K562 (cell line): ENCODE results near the gene TNN. TPM values are rescaled to one million over a fixed set of nuclear protein-coding genes. Genes with fewer than 3 reads are reported as not detected.
A peak's percentile ranks its signal among the peaks of the same experiment; 100 is the strongest.

Source experiments
- HNRNPL ChIP-seq: fragments of 200-400 bp; formaldehyde crosslinking; IDR thresholded peaks from 2 replicates; pipeline ENCODE4 v1.6.1; 2017; ENCODE audit warnings: low read depth, mild to moderate bottlenecking, low read length
- MAZ ChIP-seq, 2 experiments: fragments of 450-650 bp in 1 of 2; sonication (generic) in 1 of 2; formaldehyde crosslinking; IDR thresholded peaks in 1 of 2; conservative IDR thresholded peaks in 1 of 2; 2 replicates each; pipeline versions ENCODE4 v1.4.0 to v1.5.0; 2020; ENCODE audit warnings: mild to moderate bottlenecking in 1 of 2, missing genetic modification reagents in 1 of 2
- MECOM ChIP-seq: fragments of 250-450 bp; sonication (Bioruptor Pico); IDR thresholded peaks from 2 replicates; pipeline ENCODE4 v1.8.0; 2022; ENCODE audit warnings: inconsistent platforms
- MYC ChIP-seq, 2 experiments: fragments of 250-450 bp in 1 of 2; sonication (Bioruptor Pico) in 1 of 2; IDR thresholded peaks; 2 replicates each; pipeline versions ENCODE4 v1.5.1 to v1.6.1; 2012 to 2021; ENCODE audit warnings: low read depth in 2 of 2, borderline replicate concordance in 1 of 2, improper control_type of control experiment in 1 of 2, low read length in 1 of 2, mild to moderate bottlenecking in 1 of 2, moderate library complexity in 1 of 2
- SMC3 ChIP-seq: conservative IDR thresholded peaks from 2 replicates; pipeline ENCODE4 v1.6.1; 2011; ENCODE audit warnings: low read depth, low read length, improper control_type of control experiment; ENCODE audit not compliant: insufficient read depth
- TEAD4 ChIP-seq, 2 experiments: sonication (generic) in 1 of 2; formaldehyde crosslinking in 1 of 2; IDR thresholded peaks; 2 replicates each; pipeline versions ENCODE4 v1.6.1 to v1.8.0; 2012 to 2022; ENCODE audit warnings: borderline replicate concordance in 1 of 2, inconsistent platforms in 1 of 2, low read length in 1 of 2, mild to moderate bottlenecking in 1 of 2, missing genetic modification reagents in 1 of 2
- ZBTB7A ChIP-seq: IDR thresholded peaks from 2 replicates; pipeline ENCODE4 v1.6.1; 2011; ENCODE audit warnings: low read depth, mild to moderate bottlenecking, low read length, moderate library complexity, borderline replicate concordance; ENCODE audit not compliant: control insufficient read depth
- ZZZ3 ChIP-seq: fragments of 450-650 bp; IDR thresholded peaks from 2 replicates; pipeline ENCODE4 v1.6.1; 2016; ENCODE audit warnings: antibody characterized with exemption, mild to moderate bottlenecking, moderate library complexity
- polyA plus RNA-seq, 8 experiments: library from polyadenylated mRNA; depleted of rRNA in 4 of 8; stranded (reverse) in 5 of 8; unstranded in 3 of 8; fragments of >200 nt; fragmentation: Nextera tagmentation in 2 of 8; fragmentation: Illumina TruSeq in 1 of 8; extraction: Ambion mirVana in 2 of 8; extraction: Trizol in 1 of 8; gene quantifications; 2 replicates each; pipeline versions ENCODE4 v1.2.1 to v1.2.3, GENCODE V29; 2011 to 2014; ENCODE audit warnings: inconsistent platforms in 1 of 8, missing spikeins in 1 of 8
- total RNA-seq, 7 experiments: library from RNA; depleted of rRNA in 6 of 7; stranded (reverse); fragments of >200 nt in 6 of 7; fragmentation: Illumina TruSeq in 2 of 7; extraction: Trizol in 2 of 7; gene quantifications; 2 replicates each; pipeline versions ENCODE4 v1.2.1 to v1.2.3, GENCODE V29; 2011 to 2021; ENCODE audit warnings: low replicate concordance in 1 of 7
- TF ChIP-seq, protein P1 (sequence below): fragments of 250-450 bp; sonication (Bioruptor Pico); IDR thresholded peaks from 2 replicates; pipeline ENCODE4 v1.4.0; 2020
- TF ChIP-seq, protein P2 (sequence below): sonication (generic); formaldehyde crosslinking; IDR thresholded peaks from 2 replicates; pipeline ENCODE4 v1.8.0; 2022; ENCODE audit warnings: missing genetic modification reagents, mild to moderate bottlenecking, moderate library complexity, borderline replicate concordance
- TF ChIP-seq, protein P3 (sequence below): fragments of 200-800 bp; sonication (Bioruptor generic); IDR thresholded peaks from 2 replicates; pipeline ENCODE4 v1.6.1; 2017; ENCODE audit warnings: missing genetic modification characterization, missing compliant biosample characterization
- TF ChIP-seq, protein P4 (sequence below), 3 experiments: IDR thresholded peaks in 2 of 3; conservative IDR thresholded peaks in 1 of 3; 2 replicates each; pipeline ENCODE4 v1.5.1; 2011 to 2012; ENCODE audit warnings: low read length in 3 of 3, mild to moderate bottlenecking in 3 of 3, control low read depth in 2 of 3, improper control_type of control experiment in 1 of 3, inconsistent platforms in 1 of 3, low read depth in 1 of 3, mixed read lengths in 1 of 3, moderate library complexity in 1 of 3; ENCODE audit not compliant: insufficient read depth in 2 of 3
- TF ChIP-seq, protein P5 (sequence below): sonication (generic); IDR thresholded peaks from 2 replicates; pipeline ENCODE4 v1.6.1; 2016

TNN gene
- total and polyA plus RNA-seq, 9 of the 15 experiments (the other 6 are each of a cell fraction or from before 2014, with no cell fraction given) = 0.01 to 0.09 (median 0.07) TPM; not detected in 4

DNA sequence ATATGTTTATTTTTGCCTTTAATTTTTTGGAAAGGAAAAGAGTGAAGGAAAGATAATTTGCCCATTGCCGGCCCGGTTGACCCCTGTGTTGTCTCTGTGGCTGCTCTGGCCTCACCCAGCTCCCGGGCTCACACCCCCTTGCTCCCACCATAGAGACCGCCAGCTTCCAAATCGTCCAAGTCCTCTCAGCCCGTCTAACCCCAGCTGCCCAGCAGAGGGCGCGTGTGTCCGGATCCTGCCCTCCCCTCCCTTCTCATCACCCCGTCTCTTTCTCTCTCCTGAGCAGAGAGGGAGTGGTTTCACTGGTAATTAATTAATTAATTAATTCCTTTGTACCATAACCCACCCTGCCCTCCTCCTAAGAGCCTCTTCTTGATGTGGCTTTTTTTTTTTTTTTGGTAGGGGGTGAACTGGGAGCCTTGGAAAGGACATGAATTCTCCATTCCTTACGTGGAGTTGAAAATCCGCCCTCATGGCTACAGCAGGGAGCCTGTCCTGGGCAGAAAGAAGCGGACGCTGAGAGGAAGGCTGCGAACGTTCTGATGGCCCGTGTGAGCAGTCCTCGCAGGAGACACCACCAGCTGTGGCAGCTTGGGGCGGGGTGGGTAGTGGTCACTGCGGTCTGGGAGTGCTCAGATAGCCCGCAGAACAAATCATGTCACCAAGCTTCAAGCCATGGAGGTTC is 79.0 kb downstream of the TNN start (continued):
- TF ChIP-seq, protein P1, sequence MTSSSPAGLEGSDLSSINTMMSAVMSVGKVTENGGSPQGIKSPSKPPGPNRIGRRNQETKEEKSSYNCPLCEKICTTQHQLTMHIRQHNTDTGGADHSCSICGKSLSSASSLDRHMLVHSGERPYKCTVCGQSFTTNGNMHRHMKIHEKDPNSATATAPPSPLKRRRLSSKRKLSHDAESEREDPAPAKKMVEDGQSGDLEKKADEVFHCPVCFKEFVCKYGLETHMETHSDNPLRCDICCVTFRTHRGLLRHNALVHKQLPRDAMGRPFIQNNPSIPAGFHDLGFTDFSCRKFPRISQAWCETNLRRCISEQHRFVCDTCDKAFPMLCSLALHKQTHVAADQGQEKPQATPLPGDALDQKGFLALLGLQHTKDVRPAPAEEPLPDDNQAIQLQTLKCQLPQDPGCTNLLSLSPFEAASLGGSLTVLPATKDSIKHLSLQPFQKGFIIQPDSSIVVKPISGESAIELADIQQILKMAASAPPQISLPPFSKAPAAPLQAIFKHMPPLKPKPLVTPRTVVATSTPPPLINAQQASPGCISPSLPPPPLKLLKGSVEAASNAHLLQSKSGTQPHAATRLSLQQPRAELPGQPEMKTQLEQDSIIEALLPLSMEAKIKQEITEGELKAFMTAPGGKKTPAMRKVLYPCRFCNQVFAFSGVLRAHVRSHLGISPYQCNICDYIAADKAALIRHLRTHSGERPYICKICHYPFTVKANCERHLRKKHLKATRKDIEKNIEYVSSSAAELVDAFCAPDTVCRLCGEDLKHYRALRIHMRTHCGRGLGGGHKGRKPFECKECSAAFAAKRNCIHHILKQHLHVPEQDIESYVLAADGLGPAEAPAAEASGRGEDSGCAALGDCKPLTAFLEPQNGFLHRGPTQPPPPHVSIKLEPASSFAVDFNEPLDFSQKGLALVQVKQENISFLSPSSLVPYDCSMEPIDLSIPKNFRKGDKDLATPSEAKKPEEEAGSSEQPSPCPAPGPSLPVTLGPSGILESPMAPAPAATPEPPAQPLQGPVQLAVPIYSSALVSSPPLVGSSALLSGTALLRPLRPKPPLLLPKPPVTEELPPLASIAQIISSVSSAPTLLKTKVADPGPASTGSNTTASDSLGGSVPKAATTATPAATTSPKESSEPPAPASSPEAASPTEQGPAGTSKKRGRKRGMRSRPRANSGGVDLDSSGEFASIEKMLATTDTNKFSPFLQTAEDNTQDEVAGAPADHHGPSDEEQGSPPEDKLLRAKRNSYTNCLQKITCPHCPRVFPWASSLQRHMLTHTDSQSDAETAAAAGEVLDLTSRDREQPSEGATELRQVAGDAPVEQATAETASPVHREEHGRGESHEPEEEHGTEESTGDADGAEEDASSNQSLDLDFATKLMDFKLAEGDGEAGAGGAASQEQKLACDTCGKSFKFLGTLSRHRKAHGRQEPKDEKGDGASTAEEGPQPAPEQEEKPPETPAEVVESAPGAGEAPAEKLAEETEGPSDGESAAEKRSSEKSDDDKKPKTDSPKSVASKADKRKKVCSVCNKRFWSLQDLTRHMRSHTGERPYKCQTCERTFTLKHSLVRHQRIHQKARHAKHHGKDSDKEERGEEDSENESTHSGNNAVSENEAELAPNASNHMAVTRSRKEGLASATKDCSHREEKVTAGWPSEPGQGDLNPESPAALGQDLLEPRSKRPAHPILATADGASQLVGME = no peak
- no peak for TF ChIP-seq ZZZ3
- TF ChIP-seq MYC (IDR thresholded peaks at IDR 0.05; ENCODE audit: low read depth, low read length) = 0 out of 2 replicates have a peak, but pooled peaks have one; percentile 26
- TF ChIP-seq MYC (CRISPR knock-in tag; IDR thresholded peaks at IDR 0.05; ENCODE audit: borderline replicate concordance, low read depth) = no peak
- peak in 1 of 2 experiments; percentile 31; a peak in 1 of 4 replicates for TF ChIP-seq MAZ (CRISPR knock-in tag; conservative IDR thresholded peaks at IDR 0.05 in 1 of 2, IDR thresholded peaks at IDR 0.05 in 1 of 2)
- TF ChIP-seq SMC3 = peak; percentile 73
- TF ChIP-seq, protein P2, sequence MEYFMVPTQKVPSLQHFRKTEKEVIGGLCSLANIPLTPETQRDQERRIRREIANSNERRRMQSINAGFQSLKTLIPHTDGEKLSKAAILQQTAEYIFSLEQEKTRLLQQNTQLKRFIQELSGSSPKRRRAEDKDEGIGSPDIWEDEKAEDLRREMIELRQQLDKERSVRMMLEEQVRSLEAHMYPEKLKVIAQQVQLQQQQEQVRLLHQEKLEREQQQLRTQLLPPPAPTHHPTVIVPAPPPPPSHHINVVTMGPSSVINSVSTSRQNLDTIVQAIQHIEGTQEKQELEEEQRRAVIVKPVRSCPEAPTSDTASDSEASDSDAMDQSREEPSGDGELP (CRISPR knock-in tag) = 0 out of 2 replicates have a peak, but pooled peaks have one; percentile 31
- TF ChIP-seq HNRNPL = no peak
- TF ChIP-seq, protein P3, sequence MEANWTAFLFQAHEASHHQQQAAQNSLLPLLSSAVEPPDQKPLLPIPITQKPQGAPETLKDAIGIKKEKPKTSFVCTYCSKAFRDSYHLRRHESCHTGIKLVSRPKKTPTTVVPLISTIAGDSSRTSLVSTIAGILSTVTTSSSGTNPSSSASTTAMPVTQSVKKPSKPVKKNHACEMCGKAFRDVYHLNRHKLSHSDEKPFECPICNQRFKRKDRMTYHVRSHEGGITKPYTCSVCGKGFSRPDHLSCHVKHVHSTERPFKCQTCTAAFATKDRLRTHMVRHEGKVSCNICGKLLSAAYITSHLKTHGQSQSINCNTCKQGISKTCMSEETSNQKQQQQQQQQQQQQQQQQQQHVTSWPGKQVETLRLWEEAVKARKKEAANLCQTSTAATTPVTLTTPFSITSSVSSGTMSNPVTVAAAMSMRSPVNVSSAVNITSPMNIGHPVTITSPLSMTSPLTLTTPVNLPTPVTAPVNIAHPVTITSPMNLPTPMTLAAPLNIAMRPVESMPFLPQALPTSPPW = peak; percentile 69
- TF ChIP-seq MECOM (CRISPR knock-in tag) = 0 out of 2 replicates have a peak, but pooled peaks have one; percentile 27
- TF ChIP-seq TEAD4 (IDR thresholded peaks at IDR 0.05; ENCODE audit: low read length) = no peak
- no peak for TF ChIP-seq TEAD4 (CRISPR knock-in tag; IDR thresholded peaks at IDR 0.05; ENCODE audit: borderline replicate concordance)
- TF ChIP-seq, protein P4, sequence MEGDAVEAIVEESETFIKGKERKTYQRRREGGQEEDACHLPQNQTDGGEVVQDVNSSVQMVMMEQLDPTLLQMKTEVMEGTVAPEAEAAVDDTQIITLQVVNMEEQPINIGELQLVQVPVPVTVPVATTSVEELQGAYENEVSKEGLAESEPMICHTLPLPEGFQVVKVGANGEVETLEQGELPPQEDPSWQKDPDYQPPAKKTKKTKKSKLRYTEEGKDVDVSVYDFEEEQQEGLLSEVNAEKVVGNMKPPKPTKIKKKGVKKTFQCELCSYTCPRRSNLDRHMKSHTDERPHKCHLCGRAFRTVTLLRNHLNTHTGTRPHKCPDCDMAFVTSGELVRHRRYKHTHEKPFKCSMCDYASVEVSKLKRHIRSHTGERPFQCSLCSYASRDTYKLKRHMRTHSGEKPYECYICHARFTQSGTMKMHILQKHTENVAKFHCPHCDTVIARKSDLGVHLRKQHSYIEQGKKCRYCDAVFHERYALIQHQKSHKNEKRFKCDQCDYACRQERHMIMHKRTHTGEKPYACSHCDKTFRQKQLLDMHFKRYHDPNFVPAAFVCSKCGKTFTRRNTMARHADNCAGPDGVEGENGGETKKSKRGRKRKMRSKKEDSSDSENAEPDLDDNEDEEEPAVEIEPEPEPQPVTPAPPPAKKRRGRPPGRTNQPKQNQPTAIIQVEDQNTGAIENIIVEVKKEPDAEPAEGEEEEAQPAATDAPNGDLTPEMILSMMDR (IDR thresholded peaks at IDR 0.05 in 2 of 3, conservative IDR thresholded peaks at IDR 0.05 in 1 of 3; ENCODE audit: insufficient read depth in 2 of 3, low read depth in 1 of 3, low read length in 3 of 3) = peak; percentile 88 to 95 (median 89)
- TF ChIP-seq ZBTB7A = 0 out of 2 replicates have a peak, but pooled peaks have one; percentile 37
- TF ChIP-seq, protein P5, sequence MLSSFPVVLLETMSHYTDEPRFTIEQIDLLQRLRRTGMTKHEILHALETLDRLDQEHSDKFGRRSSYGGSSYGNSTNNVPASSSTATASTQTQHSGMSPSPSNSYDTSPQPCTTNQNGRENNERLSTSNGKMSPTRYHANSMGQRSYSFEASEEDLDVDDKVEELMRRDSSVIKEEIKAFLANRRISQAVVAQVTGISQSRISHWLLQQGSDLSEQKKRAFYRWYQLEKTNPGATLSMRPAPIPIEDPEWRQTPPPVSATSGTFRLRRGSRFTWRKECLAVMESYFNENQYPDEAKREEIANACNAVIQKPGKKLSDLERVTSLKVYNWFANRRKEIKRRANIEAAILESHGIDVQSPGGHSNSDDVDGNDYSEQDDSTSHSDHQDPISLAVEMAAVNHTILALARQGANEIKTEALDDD = no peak
